ENCODE data around the gene FYN. TPM values are rescaled to one million over a fixed set of nuclear protein-coding genes. Genes with fewer than 3 reads are reported as not detected.

Gene FYN
- total and polyA plus RNA-seq, 2 of the 13 experiments (the other 11 are each of a cell fraction or from before 2014, with no cell fraction given), result 15.5 to 24.6 TPM

- no peak for TF ChIP-seq ZNF3 (CRISPR knock-in tag; IDR thresholded peaks at IDR 0.05)
- TF ChIP-seq ATF5 (CRISPR knock-in tag; IDR thresholded peaks at IDR 0.05; ENCODE audit: low read depth), result no peak
- no peak for TF ChIP-seq ESRRA (CRISPR knock-in tag; IDR thresholded peaks at IDR 0.05; ENCODE audit: low read depth)
- no peak for TF ChIP-seq ZEB1 (IDR thresholded peaks at IDR 0.05; ENCODE audit: insufficient replicate concordance, low read depth)
- TF ChIP-seq HDAC2 (CRISPR knock-in tag; IDR thresholded peaks at IDR 0.05), result peak; percentile 26; the same call in 1 of the 2 replicates
- no peak for TF ChIP-seq SIX1 (CRISPR knock-in tag; IDR thresholded peaks at IDR 0.05; ENCODE audit: borderline replicate concordance)
- TF ChIP-seq RBFOX2 (IDR thresholded peaks at IDR 0.05; ENCODE audit: low read depth, low read length), result peak; percentile 75
- TF ChIP-seq ARID5B (CRISPR knock-in tag; IDR thresholded peaks at IDR 0.05), result peak; percentile 61
- no peak for TF ChIP-seq ZNF749 (CRISPR knock-in tag; IDR thresholded peaks at IDR 0.05; ENCODE audit: borderline replicate concordance)
- no peak for TF ChIP-seq ZNF878 (CRISPR knock-in tag; IDR thresholded peaks at IDR 0.05)
- no peak for TF ChIP-seq ZNF780A (CRISPR knock-in tag; IDR thresholded peaks at IDR 0.05)
- no peak for TF ChIP-seq ZNF225 (CRISPR knock-in tag; IDR thresholded peaks at IDR 0.05)
- no peak for TF ChIP-seq CREBL2 (CRISPR knock-in tag; IDR thresholded peaks at IDR 0.05; ENCODE audit: borderline replicate concordance)
- no peak for TF ChIP-seq NFRKB (IDR thresholded peaks at IDR 0.05)
- TF ChIP-seq KDM3A (CRISPR knock-in tag; IDR thresholded peaks at IDR 0.05; ENCODE audit: low read depth), result 0 out of 2 replicates have a peak, but pooled peaks have one; percentile 1
- TF ChIP-seq ZSCAN30 (CRISPR knock-in tag; IDR thresholded peaks at IDR 0.05), result no peak
- no peak for TF ChIP-seq NR2F6 (IDR thresholded peaks at IDR 0.05)
- peak; percentile 39; the same call in 1 of the 2 replicates for TF ChIP-seq NR2F6 (CRISPR knock-in tag; IDR thresholded peaks at IDR 0.05)
- TF ChIP-seq THAP9 (CRISPR knock-in tag; IDR thresholded peaks at IDR 0.05; ENCODE audit: borderline replicate concordance), result peak; percentile 58; the same call in 1 of the 2 replicates
- no peak for TF ChIP-seq ATF2 (CRISPR knock-in tag; IDR thresholded peaks at IDR 0.05)
- TF ChIP-seq ZFY (CRISPR knock-in tag; IDR thresholded peaks at IDR 0.05), result peak; percentile 56; the same call in 1 of the 2 replicates
- TF ChIP-seq ZNF431 (CRISPR knock-in tag; IDR thresholded peaks at IDR 0.05; ENCODE audit: borderline replicate concordance, low read depth), result no peak
Measured at GRCh38 chr6:111873178-111874024, at the start of gene FYN (continued).

Data from HepG2 (cell line).